ENCODE measurements around the gene CBLIF. TPM values are rescaled to one million over a fixed set of nuclear protein-coding genes. Genes with fewer than 3 reads are reported as not detected.
A peak's percentile ranks its signal among the peaks of the same experiment; 100 is the strongest.

CBLIF gene
- total RNA-seq, 3 donors from 2014 or later (not counting 1 experiment from before 2014, with no cell fraction given) = not detected

DNA sequence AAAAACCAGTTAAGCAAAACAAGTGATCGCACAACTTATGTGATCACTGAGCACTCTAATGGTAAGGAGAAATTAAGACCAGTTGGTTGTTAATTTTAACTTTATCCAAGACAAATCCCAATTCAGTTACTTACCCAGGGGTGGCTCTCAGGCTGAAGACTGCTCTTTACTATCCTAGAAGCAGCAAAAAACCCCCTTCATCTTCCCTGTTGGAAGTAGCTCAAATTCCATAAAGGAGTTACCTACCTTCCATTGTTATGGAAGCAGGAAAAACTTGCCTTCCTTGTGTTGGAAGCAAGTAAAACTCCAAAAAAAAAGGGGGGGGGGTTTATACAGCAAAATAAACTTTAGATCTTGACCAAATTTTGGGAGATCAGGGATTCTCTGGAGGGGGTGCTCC lies 29.5 kb downstream of the CBLIF start:
- Mint-ChIP-seq H3K9me3 (no peaks in the 10 kb centered on the region), H3K27me3 (ENCODE audit: low read depth in 2 of 2) (peaks cover 0 to 7% of the 10 kb centered on the region in 2 donors), H3K4me1 (peaks cover 7 to 11% of the 10 kb centered on the region in 2 donors), H3K4me3 (no peak overlapping the region), H3K27ac (no peak overlapping the region), H3K36me3 (no peaks in the 10 kb centered on the region)
- peaks cover 9% of the 10 kb centered on the region for H3K4me1 ChIP-seq (ENCODE audit: control insufficient read depth, insufficient read depth, low read length)
- no peak overlapping the region for H3K4me3 ChIP-seq (ENCODE audit: low read length)
- no peaks in the 10 kb centered on the region for H3K27me3 ChIP-seq (ENCODE audit: control insufficient read depth, insufficient read depth, low read length)
- no peak for ATAC-seq
- no peaks in the 10 kb centered on the region for H3K9me3 ChIP-seq (ENCODE audit: control insufficient read depth, insufficient read depth, low read length)
- TF ChIP-seq, protein P1, sequence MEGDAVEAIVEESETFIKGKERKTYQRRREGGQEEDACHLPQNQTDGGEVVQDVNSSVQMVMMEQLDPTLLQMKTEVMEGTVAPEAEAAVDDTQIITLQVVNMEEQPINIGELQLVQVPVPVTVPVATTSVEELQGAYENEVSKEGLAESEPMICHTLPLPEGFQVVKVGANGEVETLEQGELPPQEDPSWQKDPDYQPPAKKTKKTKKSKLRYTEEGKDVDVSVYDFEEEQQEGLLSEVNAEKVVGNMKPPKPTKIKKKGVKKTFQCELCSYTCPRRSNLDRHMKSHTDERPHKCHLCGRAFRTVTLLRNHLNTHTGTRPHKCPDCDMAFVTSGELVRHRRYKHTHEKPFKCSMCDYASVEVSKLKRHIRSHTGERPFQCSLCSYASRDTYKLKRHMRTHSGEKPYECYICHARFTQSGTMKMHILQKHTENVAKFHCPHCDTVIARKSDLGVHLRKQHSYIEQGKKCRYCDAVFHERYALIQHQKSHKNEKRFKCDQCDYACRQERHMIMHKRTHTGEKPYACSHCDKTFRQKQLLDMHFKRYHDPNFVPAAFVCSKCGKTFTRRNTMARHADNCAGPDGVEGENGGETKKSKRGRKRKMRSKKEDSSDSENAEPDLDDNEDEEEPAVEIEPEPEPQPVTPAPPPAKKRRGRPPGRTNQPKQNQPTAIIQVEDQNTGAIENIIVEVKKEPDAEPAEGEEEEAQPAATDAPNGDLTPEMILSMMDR (IDR thresholded peaks at IDR 0.05) = no peak
- intact Hi-C loops (cut with micrococcal nuclease) = no loop called here
- DNase-seq = no peak
- H3K36me3 ChIP-seq (ENCODE audit: control insufficient read depth, insufficient read depth, low read length) = no peaks in the 10 kb centered on the region
- no peak overlapping the region for H3K27ac ChIP-seq (ENCODE audit: low read length)
- no CpG with 5 or more reads among the region's 1 CpG for WGBS (ENCODE audit: insufficient coverage)

DNA sequence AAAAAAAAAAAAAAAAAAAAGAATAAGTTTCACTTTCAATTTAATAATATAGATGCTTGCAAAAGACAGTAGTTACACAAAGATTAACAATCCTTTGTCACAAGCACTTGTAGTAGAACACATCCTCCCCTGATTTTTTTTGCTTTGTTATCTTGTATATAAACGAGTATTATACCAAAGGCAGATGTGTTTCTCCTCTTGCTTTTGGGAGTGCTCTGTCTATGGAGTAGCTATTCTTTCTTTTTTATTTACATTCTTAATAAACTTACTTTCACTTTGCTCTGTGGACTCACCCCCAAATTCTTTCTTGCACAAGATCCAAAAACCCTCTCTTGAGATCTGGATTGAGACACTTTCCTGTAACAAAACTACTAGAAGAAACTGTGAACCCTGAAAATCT lies 31.3 kb downstream of the CBLIF start:
- no peak for DNase-seq
- TF ChIP-seq, protein P1 (IDR thresholded peaks at IDR 0.05) = no peak
- Histone ChIP-seq H3K4me3 (ENCODE audit: low read length) (peak overlapping the region; percentile 13), H3K4me1 (ENCODE audit: control insufficient read depth, insufficient read depth, low read length) (peaks cover 18% of the 10 kb centered on the region), H3K27me3 (ENCODE audit: control insufficient read depth, insufficient read depth, low read length) (no peaks in the 10 kb centered on the region), H3K27ac (ENCODE audit: low read length) (no peak overlapping the region), H3K36me3 (ENCODE audit: control insufficient read depth, insufficient read depth, low read length) (no peaks in the 10 kb centered on the region), H3K9me3 (ENCODE audit: control insufficient read depth, insufficient read depth, low read length) (no peaks in the 10 kb centered on the region)
- Mint-ChIP-seq H3K9me3 (no peaks in the 10 kb centered on the region), H3K36me3 (no peaks in the 10 kb centered on the region), H3K27me3 (ENCODE audit: low read depth in 2 of 2) (peaks cover 0 to 7% of the 10 kb centered on the region in 2 donors), H3K4me3 (peak overlapping the region; percentile 17), H3K27ac (peak overlapping the region in 1 of 2 donors; percentile 3), H3K4me1 (peaks cover 12 to 19% of the 10 kb centered on the region in 2 donors)
- intact Hi-C loops (cut with micrococcal nuclease) = no loop called here
- WGBS (ENCODE audit: insufficient coverage) = no CpG with 5 or more reads among the region's 1 CpG
- no peak for ATAC-seq

DNA sequence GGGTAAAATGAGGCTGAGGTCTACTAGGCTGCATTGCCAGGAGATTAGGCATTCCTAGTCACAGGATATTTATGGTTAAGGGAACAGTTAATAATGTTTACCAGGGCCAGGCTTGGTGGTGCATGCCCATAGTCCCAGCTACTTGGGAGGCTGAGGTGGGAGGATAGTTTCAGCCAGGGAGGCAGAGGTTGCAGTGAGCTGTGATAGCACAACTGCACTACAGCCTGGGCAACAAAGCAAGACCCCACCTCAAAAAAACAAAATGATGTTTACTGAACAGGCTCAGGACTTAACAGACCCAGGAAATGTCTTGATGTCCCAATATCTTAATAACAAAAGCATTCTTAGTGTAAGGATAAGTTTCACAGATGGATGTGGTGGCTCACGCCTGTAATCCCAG lies 31.9 kb downstream of the CBLIF start:
- WGBS (ENCODE audit: insufficient coverage) = 94% methylated on average over 1 of the region's 1 CpG
- intact Hi-C loops (cut with micrococcal nuclease) = no loop called here
- peaks cover 0 to 7% of the 10 kb centered on the region in 2 donors for H3K27me3 Mint-ChIP-seq (ENCODE audit: low read depth in 2 of 2)
- peaks cover 13% of the 10 kb centered on the region for H3K4me1 ChIP-seq (ENCODE audit: control insufficient read depth, insufficient read depth, low read length)
- H3K27ac Mint-ChIP-seq = no peak overlapping the region
- H3K9me3 Mint-ChIP-seq = no peaks in the 10 kb centered on the region
- H3K9me3 ChIP-seq (ENCODE audit: control insufficient read depth, insufficient read depth, low read length) = no peaks in the 10 kb centered on the region
- peaks cover 2% of the 10 kb centered on the region for H3K36me3 ChIP-seq (ENCODE audit: control insufficient read depth, insufficient read depth, low read length)
- H3K27me3 ChIP-seq (ENCODE audit: control insufficient read depth, insufficient read depth, low read length) = no peaks in the 10 kb centered on the region
- no peak overlapping the region for H3K27ac ChIP-seq (ENCODE audit: low read length)
- no peak overlapping the region for H3K4me3 ChIP-seq (ENCODE audit: low read length)
- H3K4me3 Mint-ChIP-seq = no peak overlapping the region
- no peaks in the 10 kb centered on the region for H3K36me3 Mint-ChIP-seq
- ATAC-seq (no peak), DNase-seq (no peak)
- TF ChIP-seq, protein P1 (IDR thresholded peaks at IDR 0.05) = no peak
- peaks cover 12 to 19% of the 10 kb centered on the region in 2 donors for H3K4me1 Mint-ChIP-seq

DNA sequence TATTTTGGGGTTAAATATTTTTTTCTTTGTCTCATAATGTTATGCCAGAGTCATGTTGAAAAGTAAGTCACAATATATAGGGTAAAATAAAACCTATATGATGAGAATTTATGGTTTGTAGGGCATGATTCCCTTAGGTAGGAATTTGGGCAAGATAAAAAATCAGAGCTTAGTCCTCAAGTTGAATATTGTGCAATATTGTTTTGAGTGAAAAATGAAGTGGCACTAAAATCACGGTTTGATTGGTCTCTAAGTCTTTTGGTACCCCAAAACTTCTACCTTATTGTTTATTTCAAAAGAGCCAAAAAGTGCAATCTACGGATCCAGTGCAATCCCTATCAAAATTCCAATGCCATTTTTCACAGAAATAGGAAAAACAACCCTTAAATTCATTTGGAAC lies 33.1 kb downstream of the CBLIF start:
- TF ChIP-seq, protein P1 (IDR thresholded peaks at IDR 0.05) = no peak
- H3K27ac Mint-ChIP-seq = no peak overlapping the region
- Histone ChIP-seq H3K27ac (ENCODE audit: low read length) (no peak overlapping the region), H3K9me3 (ENCODE audit: control insufficient read depth, insufficient read depth, low read length) (no peaks in the 10 kb centered on the region), H3K4me3 (ENCODE audit: low read length) (no peak overlapping the region), H3K36me3 (ENCODE audit: control insufficient read depth, insufficient read depth, low read length) (peaks cover 8% of the 10 kb centered on the region), H3K4me1 (ENCODE audit: control insufficient read depth, insufficient read depth, low read length) (peaks cover 13% of the 10 kb centered on the region), H3K27me3 (ENCODE audit: control insufficient read depth, insufficient read depth, low read length) (no peaks in the 10 kb centered on the region)
- no peaks in the 10 kb centered on the region for H3K36me3 Mint-ChIP-seq
- WGBS (ENCODE audit: insufficient coverage) = 87% methylated on average over 2 of the region's 2 CpGs
- intact Hi-C loops (cut with micrococcal nuclease) = no loop called here
- H3K4me3 Mint-ChIP-seq = no peak overlapping the region
- ATAC-seq (no peak), DNase-seq (no peak)
- no peaks in the 10 kb centered on the region for H3K9me3 Mint-ChIP-seq
- peaks cover 12 to 19% of the 10 kb centered on the region in 2 donors for H3K4me1 Mint-ChIP-seq
- H3K27me3 Mint-ChIP-seq (ENCODE audit: low read depth in 2 of 2) = peaks cover 0 to 7% of the 10 kb centered on the region in 2 donors

All from natural killer cell (primary cell).